ENCODE data around the gene MAD2L2. TPM values are rescaled to one million over a fixed set of nuclear protein-coding genes. Genes with fewer than 3 reads are reported as not detected.

Gene MAD2L2
- 10 to 100 TPM; 22.7 to 40.0 (median 32.5) TPM for total RNA-seq

- intact Hi-C loops (cut with DNase I; ENCODE audit: low total_unique reads) = no loop called here
- TF ChIP-seq CTCF (IDR thresholded peaks at IDR 0.05) = no peak
- TF ChIP-seq POLR2A (IDR thresholded peaks at IDR 0.05) = no peak
- peak within 1 kb of the TSS; percentile 68 for H3K4me3 ChIP-seq (ENCODE audit: low read depth, poor library complexity, severe bottlenecking)
- WGBS, 2 donors = 0 to 1% methylated on average over 43 to 51 of the region's 71 CpGs
- DNase-seq (ENCODE audit: low spot score in 2 of 2) = peak; percentile 73 to 98
Observed at GRCh38 chr1:11681071-11681771, at the start of gene MAD2L2. MAD2L2 (minus strand) TSS chr1:11681148; CDS start chr1:11680601, 547 bp downstream.

- DNase-seq (ENCODE audit: low spot score in 2 of 2) = peak in 1 of 2 donors; percentile 52
- 37 to 40% methylated on average over 5 of the region's 5 CpGs for WGBS, 2 donors
- TF ChIP-seq POLR2A (IDR thresholded peaks at IDR 0.05) (no peak), CTCF (IDR thresholded peaks at IDR 0.05) (no peak)
- H3K4me3 ChIP-seq (ENCODE audit: low read depth, poor library complexity, severe bottlenecking) = no peak overlapping the region
- intact Hi-C loops (cut with DNase I; ENCODE audit: low total_unique reads) = no loop called here
Observed at GRCh38 chr1:11730429-11730891, 49.5 kb upstream of the MAD2L2 start.

GRCh38 chr1:11729498-11730428 lies 48.8 kb upstream of the MAD2L2 start:
- intact Hi-C loops (cut with DNase I; ENCODE audit: low total_unique reads) = no loop called here
- 73% methylated on average over 26 of the region's 26 CpGs for WGBS, 2 donors
- TF ChIP-seq POLR2A (IDR thresholded peaks at IDR 0.05) (no peak), CTCF (IDR thresholded peaks at IDR 0.05) (no peak)
- no peak overlapping the region for H3K4me3 ChIP-seq (ENCODE audit: low read depth, poor library complexity, severe bottlenecking)
- DNase-seq (ENCODE audit: low spot score in 2 of 2) = no peak

GRCh38 chr1:11729155-11729497 lies 48.2 kb upstream of the MAD2L2 start:
- TF ChIP-seq POLR2A (IDR thresholded peaks at IDR 0.05) (no peak), CTCF (IDR thresholded peaks at IDR 0.05) (no peak)
- no peak for DNase-seq (ENCODE audit: low spot score in 2 of 2)
- intact Hi-C loops (cut with DNase I; ENCODE audit: low total_unique reads) = no loop called here

GRCh38 chr1:11728126-11728806 lies 47.3 kb upstream of the MAD2L2 start:
- intact Hi-C loops (cut with DNase I; ENCODE audit: low total_unique reads) = no loop called here
- TF ChIP-seq POLR2A (IDR thresholded peaks at IDR 0.05) = no peak
- TF ChIP-seq CTCF (IDR thresholded peaks at IDR 0.05) = no peak
- H3K4me3 ChIP-seq (ENCODE audit: low read depth, poor library complexity, severe bottlenecking) = no peak overlapping the region
- DNase-seq (ENCODE audit: low spot score in 2 of 2) = no peak
- 93 to 98% methylated on average over 3 to 4 of the region's 4 CpGs for WGBS, 2 donors

More at GRCh38 chr1:11729155-11729497, 48.2 kb upstream of the MAD2L2 start:
- WGBS, 2 donors = 87 to 92% methylated on average over 11 of the region's 11 CpGs
- no peak overlapping the region for H3K4me3 ChIP-seq (ENCODE audit: low read depth, poor library complexity, severe bottlenecking)
